HG02884 (cell line): Measurements from ENCODE around the gene IFNA5.

ENCODE experiments used
- ATAC-seq: cut with Tn5 transposase; IDR thresholded peaks from one replicate; pipeline ENCODE4 v1.9.1; 2021; ENCODE audit warnings: mild to moderate bottlenecking, moderate library complexity; ENCODE audit not compliant: unreplicated experiment

IFNA5 gene

DNA sequence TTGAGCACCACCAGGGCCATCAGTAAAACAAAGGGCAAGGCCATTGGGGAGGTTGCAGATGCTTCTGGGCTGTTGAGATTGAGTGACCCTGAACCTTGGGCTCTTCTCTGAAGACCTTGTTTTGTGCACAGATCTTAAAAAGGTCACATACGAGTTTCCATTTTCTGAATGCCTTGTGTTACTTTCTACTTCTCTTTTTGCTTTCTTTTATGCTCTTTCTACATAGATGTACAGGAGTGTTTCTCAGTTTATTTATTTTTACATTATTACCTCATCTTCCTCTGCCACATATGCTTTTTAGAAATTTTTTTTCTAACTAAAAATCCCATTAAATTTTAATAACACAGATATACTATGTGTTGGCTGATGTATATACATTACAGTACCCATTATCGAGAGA lies at the start of gene IFNA5:
Gene IFNA5, minus strand, starts transcription at position 101 of the 400 bp plus-strand sequence. Its CDS starts 57 bp downstream, at position 44.
- no peak for ATAC-seq

DNA sequence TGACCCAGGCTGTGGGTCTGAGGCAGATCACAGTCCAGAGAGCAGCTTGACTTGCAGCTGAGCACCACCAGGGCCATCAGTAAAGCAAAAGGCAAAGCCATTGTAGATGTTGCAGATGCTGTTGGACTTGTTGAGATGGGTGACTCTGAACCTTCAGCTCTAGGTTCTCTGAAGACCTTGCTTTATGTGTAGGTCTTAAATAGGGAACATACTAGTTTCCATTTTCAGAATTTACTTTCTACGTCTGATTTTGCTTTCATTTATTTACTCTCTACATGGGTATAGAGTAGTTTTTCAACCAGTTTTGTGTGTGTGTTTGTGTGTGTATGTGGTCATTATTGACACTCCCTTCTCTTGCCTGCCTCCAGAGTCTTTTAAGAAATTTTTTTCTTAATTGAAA lies 45.7 kb upstream of the IFNA5 start, which contains the start of gene IFNA6:
Gene IFNA6, minus strand, starts transcription at position 101 of the 400 bp plus-strand sequence. Its CDS starts 0 bp downstream, at position 101.
- ATAC-seq = no peak

DNA sequence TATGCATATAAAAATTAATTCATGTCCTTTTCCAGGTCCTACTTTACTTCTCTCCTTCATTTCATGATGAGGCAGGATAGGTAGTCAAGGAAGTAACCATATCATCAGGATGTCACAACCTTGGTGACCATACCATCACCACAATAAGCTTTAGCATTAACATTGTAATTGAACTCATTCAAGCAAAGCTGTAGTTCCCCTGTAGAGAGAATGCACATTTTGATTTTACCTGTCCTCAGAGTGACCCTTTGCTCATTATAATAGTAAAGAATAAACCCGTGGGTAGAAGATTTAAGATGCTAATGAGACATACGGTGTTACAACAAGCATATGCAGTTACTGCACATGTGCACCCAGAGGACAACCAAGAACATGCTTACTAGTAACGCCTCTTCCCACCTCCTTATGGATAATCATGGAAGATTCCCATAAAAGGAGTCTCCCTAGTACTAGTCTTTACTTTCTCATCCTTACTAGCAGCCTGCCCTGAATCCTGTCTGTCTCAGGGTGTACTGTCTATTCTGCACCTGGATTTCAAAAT lies 43.4 kb upstream of the IFNA5 start:
- no peak for ATAC-seq

DNA sequence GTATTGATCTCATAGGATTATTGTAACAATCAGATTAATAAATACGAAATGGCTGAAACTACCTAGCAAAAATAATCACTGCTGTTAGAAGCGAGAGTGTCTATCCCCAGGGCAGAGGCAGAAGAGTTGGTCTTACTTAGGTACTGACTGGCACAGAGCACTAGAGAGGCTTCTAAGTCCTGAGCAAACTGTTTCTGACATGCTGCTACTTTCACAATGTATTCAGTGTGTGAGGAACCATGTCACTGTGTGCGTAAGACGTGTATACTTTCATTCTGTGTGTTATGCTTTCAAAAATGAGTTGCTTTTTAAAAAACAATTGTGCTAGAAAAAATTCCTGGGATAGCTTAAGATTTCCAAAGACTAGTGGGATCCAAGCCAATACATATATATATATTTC lies 35.6 kb upstream of the IFNA5 start:
- ATAC-seq = no peak

DNA sequence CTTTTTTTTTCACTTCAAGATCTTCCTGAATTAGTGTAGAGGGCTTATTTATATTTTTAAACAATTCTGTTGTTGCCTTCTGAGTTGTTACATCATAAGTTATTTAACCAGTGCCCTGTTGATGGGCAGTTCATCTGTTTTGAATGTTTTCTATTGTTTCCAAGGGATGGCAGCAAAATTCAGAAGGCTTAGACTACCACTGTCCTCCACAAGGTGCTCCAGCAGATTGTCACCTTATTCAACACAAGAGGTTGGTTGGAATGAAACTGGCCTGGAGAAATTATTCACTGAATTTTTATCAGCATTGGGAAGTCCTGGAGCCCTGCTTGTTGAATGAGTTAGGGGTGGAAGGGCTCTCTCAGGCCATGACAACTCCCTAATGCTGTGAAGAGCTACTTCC lies 31.3 kb upstream of the IFNA5 start:
- no peak for ATAC-seq

DNA sequence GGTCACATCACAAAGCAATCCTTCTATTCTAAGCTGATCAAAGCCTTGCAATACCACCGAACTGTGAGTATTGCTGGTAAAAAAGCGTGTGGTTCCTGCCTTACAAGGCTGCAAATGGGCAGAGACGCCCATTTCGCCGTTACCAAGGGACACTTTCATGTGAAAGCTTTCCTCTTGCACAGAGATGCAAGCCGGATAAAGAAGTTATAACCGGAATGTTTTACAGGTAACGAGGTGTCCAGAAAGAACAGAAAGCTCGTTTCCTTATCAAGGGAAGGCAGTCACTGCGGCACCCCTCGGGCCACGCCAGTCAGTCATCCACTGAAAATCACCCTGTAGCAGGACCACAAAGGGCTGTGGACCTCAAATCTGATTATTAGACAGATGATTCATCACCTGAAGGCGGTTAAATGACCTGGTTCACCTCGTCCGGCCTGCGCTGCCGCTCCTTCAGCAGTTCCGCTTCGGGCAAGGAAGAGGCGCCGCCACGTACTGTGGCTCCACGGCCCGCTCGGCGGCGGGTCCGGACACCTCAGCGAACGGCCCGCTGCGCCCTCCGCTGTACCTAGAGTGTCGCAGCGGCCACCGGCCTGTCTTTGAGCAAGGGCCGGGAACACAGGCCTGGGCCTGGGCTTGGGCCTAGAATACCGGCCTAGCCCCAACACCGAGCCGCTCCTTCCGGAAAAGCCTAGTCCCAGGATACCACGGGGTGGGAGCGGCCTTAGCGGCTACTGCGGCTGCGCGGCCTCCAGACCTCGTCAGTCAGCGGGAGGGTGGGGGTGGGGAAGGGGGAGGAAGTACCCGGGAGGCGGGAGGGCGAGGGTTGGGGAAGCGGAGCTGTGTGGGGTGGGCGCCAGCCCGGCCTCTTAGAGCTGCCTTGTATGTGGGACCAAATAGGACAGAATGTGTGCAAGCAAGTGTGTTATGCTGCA lies 29.9 kb upstream of the IFNA5 start, which contains the start of gene KLHL9:
Gene KLHL9, minus strand, starts transcription at position 704 of the 932 bp plus-strand sequence. Its CDS starts 545 bp downstream, at position 159.
- peak; percentile 85 for ATAC-seq

DNA sequence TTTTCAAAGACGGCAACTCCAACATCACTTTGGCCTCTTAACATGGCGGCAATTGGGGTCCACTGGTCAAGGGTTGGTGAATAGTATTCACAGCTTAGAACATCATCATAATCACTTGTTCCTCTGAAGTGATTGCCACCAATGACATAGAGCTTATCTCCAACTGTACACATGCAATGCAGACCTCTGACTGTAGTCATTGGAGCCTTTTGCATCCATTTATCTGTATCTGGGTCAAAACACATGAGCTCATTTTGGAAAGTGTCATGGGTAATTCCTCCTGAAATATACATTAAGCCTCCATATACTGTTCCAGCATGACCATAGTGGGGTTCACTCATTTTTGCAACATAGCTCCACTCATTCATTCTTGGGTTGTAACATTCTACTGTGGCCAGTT lies 28.1 kb upstream of the IFNA5 start:
- ATAC-seq = no peak

DNA sequence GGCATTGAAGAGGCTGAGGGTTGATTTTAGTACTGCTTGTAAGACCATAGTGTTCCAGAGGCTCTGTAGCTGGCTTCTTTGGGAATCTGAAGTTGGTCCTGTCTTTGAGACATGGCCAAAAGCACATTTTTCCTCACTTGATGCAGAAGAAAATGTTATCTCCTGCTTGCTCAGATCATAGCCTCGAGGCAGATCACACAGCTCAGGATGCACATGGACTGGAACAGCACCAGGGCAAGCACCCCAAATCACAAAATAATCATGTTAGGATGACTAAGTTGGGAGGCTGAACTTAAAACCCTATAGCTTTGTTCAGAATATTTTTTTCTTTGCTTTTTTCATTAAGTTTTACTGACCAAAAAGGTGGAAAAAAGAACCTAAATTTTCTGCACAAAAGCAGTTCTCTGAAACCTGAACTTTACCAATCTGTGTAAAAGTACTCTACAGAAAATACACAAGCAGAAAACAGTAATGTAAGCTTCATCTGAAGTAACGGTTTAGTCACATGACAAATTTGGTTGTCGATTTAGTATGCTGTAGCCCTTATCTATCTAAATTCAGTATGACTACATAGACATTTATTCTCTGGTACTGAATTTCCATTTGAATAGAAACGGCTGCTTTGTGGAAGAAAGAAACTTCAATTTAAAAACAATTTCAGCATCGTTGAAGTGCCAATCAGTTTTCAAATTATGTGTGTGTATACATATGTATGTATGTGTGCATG lies 26.7 kb upstream of the IFNA5 start:
- ATAC-seq = no peak

DNA sequence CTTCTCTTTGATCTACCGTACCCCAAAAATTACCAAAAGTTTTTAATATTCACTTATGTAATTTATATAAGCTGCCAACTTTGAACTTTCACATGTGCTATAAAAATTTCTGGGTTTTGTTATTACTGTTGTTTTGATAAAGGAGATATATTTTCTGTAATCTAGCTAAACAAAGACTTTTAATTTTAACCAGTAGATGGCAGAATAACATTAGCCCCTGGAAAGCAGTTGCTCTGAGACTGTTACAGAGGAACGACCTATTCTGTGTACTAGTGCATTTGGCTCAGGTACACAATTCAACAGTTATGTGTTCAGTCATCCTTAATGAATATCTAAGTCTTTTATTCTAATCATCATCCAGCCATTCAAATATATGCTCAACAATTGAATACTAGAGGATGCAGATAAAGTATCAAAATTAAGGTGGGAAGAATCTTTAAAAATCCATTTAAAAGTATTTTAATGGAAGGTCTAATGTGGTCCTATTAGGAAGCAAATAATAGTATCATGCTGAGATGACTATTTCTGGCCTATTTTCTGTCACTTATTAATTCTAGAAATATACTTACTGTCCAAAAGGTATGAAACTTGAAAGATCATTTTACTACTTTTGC lies 21.5 kb upstream of the IFNA5 start:
- peak; percentile 78 for ATAC-seq

DNA sequence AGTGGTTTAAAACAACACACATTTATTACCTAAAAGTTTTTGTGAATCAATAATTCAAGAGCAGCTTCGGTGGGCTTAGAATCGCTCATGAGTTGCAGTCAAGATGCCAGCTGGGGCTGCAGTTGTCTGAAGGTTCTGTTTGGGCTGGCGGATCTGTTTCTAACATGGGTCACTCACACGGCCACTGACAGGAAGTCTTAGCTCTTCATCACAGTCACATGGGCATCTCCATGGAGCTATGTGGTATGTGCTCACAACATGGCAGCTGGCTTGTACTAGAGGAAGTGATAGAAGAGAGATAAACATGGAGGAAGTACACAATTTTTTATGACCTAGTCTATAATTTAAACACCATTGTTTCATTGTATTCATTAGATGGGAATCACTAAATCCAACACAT lies 18.9 kb upstream of the IFNA5 start:
- no peak for ATAC-seq

DNA sequence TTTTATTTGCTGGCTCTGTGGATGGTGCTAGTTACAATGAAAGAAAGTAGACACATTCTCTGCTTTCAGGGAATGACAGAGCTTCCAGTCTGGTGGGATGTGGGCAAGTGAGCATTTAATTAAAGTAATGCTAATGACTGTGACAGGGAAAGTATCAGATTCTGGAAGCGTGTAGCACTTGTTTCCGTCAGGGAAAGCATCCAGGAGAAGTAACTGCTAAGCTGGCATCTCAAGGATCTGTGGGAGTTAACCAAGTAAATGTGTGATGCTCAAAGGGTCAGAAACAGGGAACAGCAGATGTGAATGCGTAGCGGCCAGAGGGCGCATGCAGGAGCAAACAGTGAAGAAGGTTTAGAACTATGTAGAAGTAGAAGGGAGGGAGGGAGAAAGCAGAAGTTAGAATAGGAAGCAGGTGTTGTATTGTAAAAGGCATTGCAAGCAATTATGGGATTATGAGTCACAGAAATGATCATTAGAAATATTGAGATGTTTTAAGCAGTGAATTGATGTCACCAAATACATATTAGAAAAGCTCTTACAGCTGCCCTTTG lies 17.9 kb upstream of the IFNA5 start:
- ATAC-seq = no peak

DNA sequence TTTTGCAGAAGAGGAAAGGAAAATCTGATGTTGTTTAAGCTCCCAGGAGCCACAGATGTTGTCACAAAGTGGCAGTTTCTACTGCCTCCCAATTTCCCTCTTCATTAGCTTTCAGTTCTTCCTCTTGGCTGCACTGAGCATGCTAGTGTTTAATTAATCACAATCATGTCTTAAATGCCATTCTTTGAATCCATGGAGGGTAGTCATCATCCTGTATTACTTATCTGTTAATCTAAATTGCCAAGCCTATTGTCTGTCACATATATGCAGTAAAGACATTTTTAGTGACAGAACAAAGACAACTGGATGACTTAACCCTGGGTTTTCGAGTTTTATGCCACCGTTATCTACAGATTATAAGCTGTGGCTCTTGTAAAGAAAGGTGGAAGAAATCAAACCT lies 15.4 kb upstream of the IFNA5 start:
- ATAC-seq = no peak

DNA sequence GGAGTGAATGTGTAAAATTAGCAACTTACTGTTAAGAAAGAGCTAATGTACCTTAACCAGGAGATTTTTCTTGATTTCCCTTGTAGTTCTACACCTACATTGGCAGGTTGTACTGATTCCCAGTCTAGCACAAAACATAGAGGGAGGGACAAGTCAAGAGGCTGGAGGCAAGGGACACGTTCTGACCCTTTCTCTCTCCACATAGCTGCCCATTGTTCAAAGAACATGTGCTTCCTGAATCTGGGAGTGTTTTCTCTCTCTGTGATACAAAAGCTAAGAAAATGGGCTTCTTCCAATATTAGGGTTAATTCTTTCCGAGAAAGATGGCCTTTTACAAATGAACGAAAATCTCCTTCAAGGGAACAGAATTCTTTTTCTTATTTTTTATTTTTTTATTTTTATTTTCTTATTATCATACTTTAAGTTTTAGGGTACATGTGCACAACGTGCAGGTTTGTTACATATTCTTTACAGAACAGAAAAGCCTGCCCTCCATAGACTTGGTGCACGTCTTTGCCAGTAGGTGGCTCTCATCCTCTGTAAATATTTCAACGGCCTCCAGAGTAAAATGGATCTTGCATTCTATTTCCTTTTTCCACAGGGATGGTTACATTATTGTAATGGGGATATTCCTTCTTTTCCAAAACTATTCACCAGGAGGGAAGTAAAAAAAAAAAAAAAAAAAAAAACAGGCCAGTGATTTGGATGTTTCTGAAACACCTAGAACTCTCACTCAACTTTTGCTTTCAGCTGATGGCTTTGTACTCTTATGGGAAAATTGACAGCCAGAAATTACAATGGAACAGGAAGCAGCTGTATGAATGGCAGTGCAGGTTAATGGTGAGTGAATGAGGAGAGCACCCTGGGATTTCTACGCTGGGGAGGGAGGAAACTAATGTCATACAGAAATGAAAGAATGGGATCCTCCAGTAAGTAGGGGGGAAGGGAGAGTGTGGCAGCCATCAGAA lies 13.1 kb upstream of the IFNA5 start:
- peak; percentile 74 for ATAC-seq

DNA sequence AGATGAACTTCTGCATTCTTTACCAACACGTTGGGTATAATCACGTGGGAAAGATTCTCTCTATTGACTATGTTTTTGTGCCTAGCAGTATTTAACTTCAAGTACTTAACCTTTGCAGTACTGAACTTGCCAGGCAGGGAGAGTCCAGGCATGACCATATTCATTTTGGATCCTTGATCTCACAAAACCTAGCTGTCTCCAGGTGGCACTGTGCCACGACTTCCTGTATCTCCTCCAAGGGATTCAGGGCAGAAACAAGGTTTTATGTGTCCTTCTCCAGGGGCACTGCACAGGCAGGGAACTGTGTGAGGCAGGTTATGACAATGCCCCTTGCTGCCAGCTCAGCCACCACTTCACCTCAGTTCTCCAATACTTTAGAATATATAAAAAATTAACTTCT lies 11.7 kb upstream of the IFNA5 start:
- no peak for ATAC-seq

DNA sequence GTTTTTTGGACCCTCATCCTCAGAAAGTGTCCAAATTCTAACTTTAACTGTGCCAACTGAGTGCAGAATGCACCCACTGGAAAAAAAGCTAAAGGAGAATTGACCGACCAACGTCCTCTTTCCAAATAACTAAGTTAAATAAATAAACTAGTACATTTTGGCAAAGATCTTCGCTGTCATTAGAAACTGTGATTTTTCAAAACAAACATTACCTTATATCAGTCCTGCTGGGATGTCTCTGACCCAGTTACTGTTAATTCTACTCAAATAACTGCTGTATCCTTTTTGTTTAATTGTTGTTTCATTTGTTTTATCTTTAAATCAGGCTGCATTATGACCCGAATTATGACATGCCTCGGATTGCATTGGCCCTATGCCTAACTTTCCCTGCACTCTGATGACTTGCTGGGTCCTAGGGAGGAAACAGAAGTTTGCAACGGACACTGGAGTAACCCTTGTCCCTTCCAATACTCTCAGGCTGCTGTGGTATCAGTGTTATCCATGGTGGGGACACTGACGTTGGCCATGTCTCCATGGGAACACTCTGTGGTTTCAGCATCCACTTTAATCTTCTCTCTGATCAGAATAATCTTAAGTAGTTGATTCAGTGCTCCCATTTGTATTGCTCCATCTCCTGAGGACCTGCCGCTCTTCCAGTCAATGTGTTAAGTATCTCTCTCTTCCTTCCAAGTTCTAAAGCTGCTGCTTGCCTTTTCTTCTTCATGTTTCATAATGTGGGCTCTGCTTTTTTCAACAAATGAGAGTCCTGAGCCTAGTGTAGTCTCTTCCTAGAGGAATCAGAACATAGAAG lies 11.1 kb upstream of the IFNA5 start:
- ATAC-seq = no peak

DNA sequence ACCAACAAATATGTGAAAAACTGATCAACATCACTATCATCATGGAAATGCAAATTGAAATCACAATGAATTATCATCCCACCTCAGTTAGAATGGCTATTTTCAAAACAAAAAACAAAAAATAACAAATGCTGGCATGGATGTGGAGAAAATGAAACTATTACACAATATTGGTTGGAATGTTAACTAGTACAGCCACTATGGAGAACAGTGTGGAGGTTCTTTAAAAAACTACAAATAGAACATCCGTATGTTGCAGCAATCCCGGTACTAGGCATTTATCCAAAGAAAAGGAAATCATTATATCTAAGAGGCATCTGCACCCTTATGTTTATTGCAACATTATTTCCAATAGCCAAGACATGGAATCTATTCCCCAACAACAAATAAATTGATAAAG lies 9.0 kb upstream of the IFNA5 start:
- no peak for ATAC-seq

DNA sequence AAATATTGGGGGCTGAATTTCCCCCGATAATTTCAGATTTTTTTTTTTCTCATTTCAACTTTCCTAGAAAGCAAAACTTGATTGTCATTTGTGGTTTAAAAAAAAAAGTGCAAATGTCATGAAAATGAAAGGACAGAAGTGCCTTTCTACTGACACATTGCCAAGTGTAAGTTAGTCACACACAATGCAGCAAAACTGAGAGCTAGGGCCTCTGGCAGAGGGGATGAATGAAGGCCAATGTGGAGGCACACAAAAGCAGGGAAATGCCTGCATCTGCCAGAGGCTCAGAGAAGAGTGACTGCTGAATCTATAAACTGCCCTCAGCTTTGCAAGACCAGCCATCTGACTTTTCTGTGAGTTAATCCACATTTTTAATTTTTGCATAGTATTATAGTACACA lies 6.8 kb upstream of the IFNA5 start:
- no peak for ATAC-seq

DNA sequence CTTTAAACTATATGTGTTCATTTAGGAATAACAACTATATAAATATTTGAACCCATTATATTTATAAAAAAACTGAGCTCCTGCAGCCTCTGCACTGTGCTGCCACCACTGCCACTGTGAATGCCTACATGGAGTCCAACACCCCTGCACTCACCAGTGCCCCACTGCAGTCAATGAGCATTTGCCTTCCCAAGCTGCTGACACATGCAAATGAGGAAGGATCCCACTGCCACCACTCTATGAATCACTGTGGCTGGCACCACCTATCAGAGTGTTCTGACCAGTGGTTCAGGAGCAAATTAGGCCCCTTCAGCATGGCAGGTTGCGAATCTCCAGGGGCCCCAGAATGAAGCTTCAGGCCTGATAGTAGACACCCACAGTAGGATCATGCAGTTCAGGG lies 9.1 kb downstream of the IFNA5 start:
- ATAC-seq = no peak
